VCaP (cell line): ENCODE data around the gene FSTL4.
"Not testable (repeated sequence)": the region's sequence is repeated elsewhere in the genome, so short reads cannot be mapped to it uniquely, and the experiment has no call there.

ENCODE experiments used
- H3K27ac ChIP-seq: fragments of 450-650 bp; 2 replicates; pipeline ENCODE4 v1.5.1; 2017
- TF ChIP-seq, protein P1 (sequence below): fragments of 450-650 bp; conservative IDR thresholded peaks from 2 replicates; pipeline ENCODE4 v1.5.1; 2017; ENCODE audit warnings: mild to moderate bottlenecking, moderate library complexity

FSTL4 gene

DNA sequence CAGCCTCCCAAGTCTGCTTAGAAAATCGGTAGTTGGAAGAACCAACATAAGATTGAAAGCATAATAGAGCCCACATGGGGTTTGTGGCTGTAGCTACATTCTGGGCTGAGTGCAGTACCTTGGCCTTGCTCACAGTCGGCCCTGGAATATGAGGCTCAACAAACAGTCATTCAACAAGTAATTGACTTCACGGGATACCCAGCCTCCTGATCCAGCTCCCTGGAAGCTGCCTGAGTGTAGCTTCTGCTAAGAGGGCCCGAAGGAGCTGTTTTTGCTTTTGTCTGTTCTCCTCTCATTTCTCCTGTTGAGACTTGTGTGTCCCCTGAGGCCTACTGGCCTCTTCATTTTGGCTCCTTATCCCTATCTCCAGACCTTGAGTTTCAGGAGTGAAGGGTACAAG, 389.8 kb downstream of the FSTL4 start:
- H3K27ac ChIP-seq, result no peak overlapping the region
- TF ChIP-seq, protein P1, sequence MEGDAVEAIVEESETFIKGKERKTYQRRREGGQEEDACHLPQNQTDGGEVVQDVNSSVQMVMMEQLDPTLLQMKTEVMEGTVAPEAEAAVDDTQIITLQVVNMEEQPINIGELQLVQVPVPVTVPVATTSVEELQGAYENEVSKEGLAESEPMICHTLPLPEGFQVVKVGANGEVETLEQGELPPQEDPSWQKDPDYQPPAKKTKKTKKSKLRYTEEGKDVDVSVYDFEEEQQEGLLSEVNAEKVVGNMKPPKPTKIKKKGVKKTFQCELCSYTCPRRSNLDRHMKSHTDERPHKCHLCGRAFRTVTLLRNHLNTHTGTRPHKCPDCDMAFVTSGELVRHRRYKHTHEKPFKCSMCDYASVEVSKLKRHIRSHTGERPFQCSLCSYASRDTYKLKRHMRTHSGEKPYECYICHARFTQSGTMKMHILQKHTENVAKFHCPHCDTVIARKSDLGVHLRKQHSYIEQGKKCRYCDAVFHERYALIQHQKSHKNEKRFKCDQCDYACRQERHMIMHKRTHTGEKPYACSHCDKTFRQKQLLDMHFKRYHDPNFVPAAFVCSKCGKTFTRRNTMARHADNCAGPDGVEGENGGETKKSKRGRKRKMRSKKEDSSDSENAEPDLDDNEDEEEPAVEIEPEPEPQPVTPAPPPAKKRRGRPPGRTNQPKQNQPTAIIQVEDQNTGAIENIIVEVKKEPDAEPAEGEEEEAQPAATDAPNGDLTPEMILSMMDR, result no peak

DNA sequence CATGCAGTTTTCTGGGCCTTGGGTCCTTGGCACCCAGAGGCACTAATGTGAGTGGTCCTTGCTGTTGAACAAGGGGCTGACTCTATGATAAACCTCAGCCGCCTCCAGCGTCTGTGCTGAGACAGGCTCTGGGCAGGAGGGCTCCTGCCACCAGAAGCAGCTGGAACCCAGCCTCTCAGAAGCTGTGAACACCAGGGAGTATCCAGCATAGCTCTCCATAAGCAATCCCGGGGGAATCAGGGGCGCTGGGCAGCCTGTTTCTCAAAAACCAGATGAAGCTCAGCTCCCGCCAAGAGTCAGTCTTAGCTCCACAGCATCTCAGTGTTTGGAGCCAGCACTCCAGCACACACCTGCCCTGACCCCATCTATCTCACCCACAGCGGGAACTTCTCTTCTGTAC, 390.3 kb downstream of the FSTL4 start:
- H3K27ac ChIP-seq, result no peak overlapping the region
- TF ChIP-seq, protein P1, result no peak

- TF ChIP-seq, protein P1, result no peak
- no peak overlapping the region for H3K27ac ChIP-seq
Observed at GRCh38 chr5:133220851-133221674, 391.3 kb downstream of the FSTL4 start.

GRCh38 chr5:133219296-133219695, 393.0 kb downstream of the FSTL4 start:
- TF ChIP-seq, protein P1, result no peak
- no peak overlapping the region for H3K27ac ChIP-seq

- H3K27ac ChIP-seq, result not testable (repeated sequence)
Observed at GRCh38 chr5:133216138-133216537, 396.2 kb downstream of the FSTL4 start.

DNA sequence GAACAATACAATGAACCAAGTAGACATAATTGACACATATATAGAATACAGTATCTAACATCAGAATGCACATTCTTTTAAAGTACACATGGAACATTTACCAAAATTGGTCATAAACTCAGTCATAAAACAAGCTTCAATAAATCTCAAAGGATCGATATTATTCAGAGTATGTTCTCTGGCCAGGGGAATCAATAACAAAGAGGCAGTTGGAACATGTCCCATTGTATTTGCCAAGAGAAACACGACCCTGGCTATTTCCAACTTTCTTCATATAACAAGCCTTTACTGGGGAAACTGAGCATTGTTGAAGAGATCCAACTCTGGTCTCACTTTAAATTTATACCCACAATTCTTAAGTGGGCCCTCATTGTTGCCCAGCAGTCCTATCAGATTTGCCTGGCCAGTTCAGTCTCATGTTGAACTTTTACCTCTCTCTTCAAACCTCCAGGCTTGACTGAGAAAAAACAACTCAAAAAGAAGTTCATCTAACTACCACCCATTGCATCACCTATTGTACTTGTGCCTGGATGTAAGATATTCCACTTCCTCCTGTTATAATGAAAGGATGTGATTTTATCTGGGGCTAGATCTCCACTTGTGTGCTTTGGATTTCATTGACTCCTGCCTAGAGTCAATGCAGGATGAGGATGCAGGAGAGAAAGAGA, 398.1 kb downstream of the FSTL4 start:
- no peak overlapping the region for H3K27ac ChIP-seq
- TF ChIP-seq, protein P1, result no peak

GRCh38 chr5:133205649-133206048, 406.7 kb downstream of the FSTL4 start:
- TF ChIP-seq, protein P1, result no peak
- no peak overlapping the region for H3K27ac ChIP-seq

- no peak overlapping the region for H3K27ac ChIP-seq
- TF ChIP-seq, protein P1, result no peak
Observed at GRCh38 chr5:133205204-133205603, 407.1 kb downstream of the FSTL4 start.
